ENCODE results near the gene PLCH1. TPM values are rescaled to one million over a fixed set of nuclear protein-coding genes. Genes with fewer than 3 reads are reported as not detected.

The PLCH1 gene
- total and polyA plus RNA-seq, 2 experiments from 2014 or later = 2.7 to 6.2 TPM

DNA sequence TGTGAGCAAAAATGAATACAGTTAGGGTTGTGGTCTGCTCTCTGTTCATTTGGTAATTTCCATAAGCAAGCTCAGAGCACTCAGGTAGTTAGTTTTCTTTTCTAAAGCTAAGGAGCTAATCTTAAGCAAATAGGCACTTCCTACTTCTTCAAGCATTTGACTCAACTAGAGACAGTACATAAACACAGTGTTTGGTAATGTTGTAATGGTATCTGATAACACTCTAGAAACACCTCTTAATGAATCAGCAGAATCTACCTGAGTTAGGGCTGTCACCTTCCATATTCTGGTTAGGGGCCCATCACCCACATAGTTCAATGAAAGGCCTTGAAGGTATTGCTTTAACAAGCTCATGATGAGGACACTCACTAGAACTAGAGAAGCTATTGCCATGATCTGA, 83.1 kb downstream of the PLCH1 start:
- Histone ChIP-seq H3K36me3 (no peaks in the 10 kb centered on the region), H3K4me1 (ENCODE audit: low read depth) (no peaks in the 10 kb centered on the region), H3K9me3 (ENCODE audit: low read depth) (no peaks in the 10 kb centered on the region), H3K4me3 (no peak overlapping the region), H3K27me3 (no peaks in the 10 kb centered on the region), H3K27ac (no peak overlapping the region)
- TF ChIP-seq, protein P1, sequence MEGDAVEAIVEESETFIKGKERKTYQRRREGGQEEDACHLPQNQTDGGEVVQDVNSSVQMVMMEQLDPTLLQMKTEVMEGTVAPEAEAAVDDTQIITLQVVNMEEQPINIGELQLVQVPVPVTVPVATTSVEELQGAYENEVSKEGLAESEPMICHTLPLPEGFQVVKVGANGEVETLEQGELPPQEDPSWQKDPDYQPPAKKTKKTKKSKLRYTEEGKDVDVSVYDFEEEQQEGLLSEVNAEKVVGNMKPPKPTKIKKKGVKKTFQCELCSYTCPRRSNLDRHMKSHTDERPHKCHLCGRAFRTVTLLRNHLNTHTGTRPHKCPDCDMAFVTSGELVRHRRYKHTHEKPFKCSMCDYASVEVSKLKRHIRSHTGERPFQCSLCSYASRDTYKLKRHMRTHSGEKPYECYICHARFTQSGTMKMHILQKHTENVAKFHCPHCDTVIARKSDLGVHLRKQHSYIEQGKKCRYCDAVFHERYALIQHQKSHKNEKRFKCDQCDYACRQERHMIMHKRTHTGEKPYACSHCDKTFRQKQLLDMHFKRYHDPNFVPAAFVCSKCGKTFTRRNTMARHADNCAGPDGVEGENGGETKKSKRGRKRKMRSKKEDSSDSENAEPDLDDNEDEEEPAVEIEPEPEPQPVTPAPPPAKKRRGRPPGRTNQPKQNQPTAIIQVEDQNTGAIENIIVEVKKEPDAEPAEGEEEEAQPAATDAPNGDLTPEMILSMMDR (IDR thresholded peaks at IDR 0.05; ENCODE audit: low read depth, low read length) = no peak
- DNase-seq (ENCODE audit: low read depth in 1 of 2, low spot score in 1 of 2) = no peak

DNA sequence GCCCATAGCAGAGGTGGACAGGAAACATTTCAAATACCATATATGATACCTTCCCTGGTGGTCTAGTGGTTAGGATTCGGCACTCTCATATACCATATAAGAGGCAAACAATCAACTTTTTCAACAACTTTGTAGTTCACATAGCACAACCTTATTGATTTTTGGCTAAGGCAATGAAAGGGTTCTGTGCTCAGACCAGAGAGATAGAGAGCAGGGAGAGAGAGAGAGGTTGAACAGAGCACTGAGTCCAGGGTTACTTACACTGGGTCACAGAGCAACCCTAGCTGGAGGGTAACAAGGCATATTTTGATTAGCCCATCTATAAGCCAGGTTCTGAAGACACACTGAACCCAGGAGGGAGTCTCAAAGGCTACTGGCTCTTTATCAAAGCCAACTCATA, 83.8 kb downstream of the PLCH1 start:
- Histone ChIP-seq H3K4me3 (no peak overlapping the region), H3K9me3 (ENCODE audit: low read depth) (no peaks in the 10 kb centered on the region), H3K36me3 (no peaks in the 10 kb centered on the region), H3K27me3 (no peaks in the 10 kb centered on the region), H3K27ac (no peak overlapping the region), H3K4me1 (ENCODE audit: low read depth) (no peaks in the 10 kb centered on the region)
- TF ChIP-seq, protein P1 (IDR thresholded peaks at IDR 0.05; ENCODE audit: low read depth, low read length) = no peak
- no peak for DNase-seq (ENCODE audit: low read depth in 1 of 2, low spot score in 1 of 2)

DNA sequence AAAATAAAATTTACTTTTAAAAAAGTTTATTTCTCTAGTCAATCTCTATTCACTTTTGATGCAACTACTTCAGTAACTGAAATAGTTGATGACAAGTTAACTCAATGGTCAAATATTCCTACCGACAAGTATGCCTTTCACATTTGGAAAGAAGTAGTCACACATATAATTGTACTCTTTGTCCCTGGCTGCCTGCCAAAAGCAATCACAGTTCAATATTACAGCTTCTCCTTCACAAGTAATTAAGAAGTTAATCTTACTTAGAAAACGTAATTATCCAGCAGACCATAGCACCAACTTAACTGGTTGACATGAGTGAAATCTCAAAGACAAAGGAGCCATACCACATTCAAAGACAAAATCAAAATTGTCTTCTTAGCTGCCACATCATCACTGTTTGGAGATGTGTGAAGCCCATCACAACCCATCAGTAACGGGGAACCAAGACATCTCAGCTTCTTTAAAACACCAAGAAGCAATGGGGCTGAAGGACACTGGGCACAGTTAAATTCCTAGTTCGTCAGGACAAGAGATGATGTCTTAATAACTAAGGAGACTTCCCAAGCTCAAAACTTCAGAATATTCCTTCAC, 86.1 kb downstream of the PLCH1 start:
- no peaks in the 10 kb centered on the region for H3K4me1 ChIP-seq (ENCODE audit: low read depth)
- no peaks in the 10 kb centered on the region for H3K36me3 ChIP-seq
- H3K27ac ChIP-seq = no peak overlapping the region
- H3K4me3 ChIP-seq = no peak overlapping the region
- H3K27me3 ChIP-seq = no peaks in the 10 kb centered on the region
- TF ChIP-seq, protein P1 (IDR thresholded peaks at IDR 0.05; ENCODE audit: low read depth, low read length) = no peak
- DNase-seq (ENCODE audit: low read depth in 1 of 2, low spot score in 1 of 2) = no peak
- no peaks in the 10 kb centered on the region for H3K9me3 ChIP-seq (ENCODE audit: low read depth)

DNA sequence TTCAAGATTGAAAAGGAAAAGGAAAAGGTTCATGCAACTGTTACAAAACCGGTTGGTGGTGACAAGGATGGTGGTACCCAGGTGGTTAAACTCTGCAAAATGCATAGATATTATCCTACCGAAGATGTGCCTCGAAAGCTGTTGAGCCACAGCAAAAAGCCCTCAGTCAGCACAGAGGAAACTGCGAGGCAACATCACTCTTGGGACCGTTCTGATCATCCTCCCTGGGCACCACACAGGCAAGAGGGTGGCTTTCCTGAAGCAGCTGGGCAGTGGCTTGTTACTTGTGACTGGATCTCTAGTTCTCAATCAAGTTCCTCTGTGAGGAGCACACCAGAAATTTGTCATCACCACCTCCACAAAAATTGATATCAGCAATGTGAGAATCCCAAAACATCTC, 86.9 kb downstream of the PLCH1 start:
- H3K9me3 ChIP-seq (ENCODE audit: low read depth) = no peaks in the 10 kb centered on the region
- H3K36me3 ChIP-seq = no peaks in the 10 kb centered on the region
- TF ChIP-seq, protein P1 (IDR thresholded peaks at IDR 0.05; ENCODE audit: low read depth, low read length) = no peak
- no peaks in the 10 kb centered on the region for H3K27me3 ChIP-seq
- no peaks in the 10 kb centered on the region for H3K4me1 ChIP-seq (ENCODE audit: low read depth)
- H3K27ac ChIP-seq = no peak overlapping the region
- no peak overlapping the region for H3K4me3 ChIP-seq
- no peak for DNase-seq (ENCODE audit: low read depth in 1 of 2, low spot score in 1 of 2)

DNA sequence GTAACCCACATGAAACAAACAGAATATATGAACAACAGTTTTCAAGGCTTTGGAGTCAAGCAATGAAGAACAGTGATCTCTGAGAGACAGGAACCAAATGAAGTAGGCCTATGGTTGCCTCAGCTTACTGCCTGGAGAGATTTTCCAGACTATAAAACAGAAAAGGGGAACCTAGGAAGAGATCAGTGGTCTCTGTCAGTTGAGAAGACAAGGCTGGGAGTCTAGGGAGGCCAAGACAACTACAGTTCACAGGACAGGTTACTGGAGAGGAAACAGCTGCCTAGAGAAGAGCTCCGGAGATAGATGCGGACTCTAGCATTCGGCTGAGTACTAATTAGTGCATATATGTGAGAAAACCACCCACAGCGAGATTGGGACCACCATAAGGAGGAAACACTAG, 87.7 kb downstream of the PLCH1 start:
- no peak overlapping the region for H3K4me3 ChIP-seq
- H3K27ac ChIP-seq = no peak overlapping the region
- H3K9me3 ChIP-seq (ENCODE audit: low read depth) = no peaks in the 10 kb centered on the region
- H3K4me1 ChIP-seq (ENCODE audit: low read depth) = no peaks in the 10 kb centered on the region
- TF ChIP-seq, protein P1 (IDR thresholded peaks at IDR 0.05; ENCODE audit: low read depth, low read length) = no peak
- no peak for DNase-seq (ENCODE audit: low read depth in 1 of 2, low spot score in 1 of 2)
- no peaks in the 10 kb centered on the region for H3K27me3 ChIP-seq
- H3K36me3 ChIP-seq = no peaks in the 10 kb centered on the region
